ENCODE results near the gene LEFTY1.
A peak's percentile ranks its signal among the peaks of the same experiment; 100 is the strongest.
"Not testable (repeated sequence)": the region's sequence is repeated elsewhere in the genome, so short reads cannot be mapped to it uniquely, and the experiment has no call there.

The LEFTY1 gene

DNA sequence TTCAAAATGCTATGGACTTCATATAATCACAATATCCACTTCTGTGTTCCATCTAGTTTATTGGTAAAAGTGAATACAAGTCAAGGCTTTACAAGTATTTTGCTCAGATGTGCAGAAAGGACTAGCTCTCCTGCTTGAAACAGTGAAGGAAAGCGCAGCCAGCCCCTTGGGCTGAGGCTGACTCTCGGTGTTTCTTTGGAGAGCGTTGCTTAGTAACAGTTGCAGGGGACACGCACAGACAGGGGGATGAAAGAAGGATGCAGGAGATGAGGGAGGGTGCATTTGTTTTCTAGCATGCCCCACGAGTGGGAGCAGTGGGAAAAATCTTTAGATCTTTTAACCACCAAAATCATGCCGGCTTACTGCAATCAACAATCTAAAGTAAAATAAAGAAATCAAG is 26.0 kb upstream of the LEFTY1 start:
- no peak for DNase-seq

DNA sequence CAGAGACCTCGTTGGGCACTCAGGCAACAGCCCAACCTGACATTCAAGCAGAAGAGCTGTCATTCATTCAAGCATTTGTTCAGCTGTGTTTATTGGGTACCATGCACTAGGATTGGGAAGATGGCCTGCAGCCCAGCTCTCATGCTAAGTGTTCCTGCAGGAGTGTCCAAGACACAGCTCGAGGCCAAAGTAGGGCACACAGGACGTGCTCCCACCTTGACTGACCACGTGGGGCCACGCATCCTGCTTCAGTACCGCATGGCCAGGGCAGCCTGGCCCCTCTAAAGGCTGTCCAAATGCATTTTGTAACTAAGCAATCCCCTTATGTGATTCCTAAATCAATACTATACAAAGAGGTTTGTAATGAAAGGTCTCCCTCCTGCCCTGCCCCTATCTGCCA is 25.4 kb upstream of the LEFTY1 start:
- no peak for DNase-seq

DNA sequence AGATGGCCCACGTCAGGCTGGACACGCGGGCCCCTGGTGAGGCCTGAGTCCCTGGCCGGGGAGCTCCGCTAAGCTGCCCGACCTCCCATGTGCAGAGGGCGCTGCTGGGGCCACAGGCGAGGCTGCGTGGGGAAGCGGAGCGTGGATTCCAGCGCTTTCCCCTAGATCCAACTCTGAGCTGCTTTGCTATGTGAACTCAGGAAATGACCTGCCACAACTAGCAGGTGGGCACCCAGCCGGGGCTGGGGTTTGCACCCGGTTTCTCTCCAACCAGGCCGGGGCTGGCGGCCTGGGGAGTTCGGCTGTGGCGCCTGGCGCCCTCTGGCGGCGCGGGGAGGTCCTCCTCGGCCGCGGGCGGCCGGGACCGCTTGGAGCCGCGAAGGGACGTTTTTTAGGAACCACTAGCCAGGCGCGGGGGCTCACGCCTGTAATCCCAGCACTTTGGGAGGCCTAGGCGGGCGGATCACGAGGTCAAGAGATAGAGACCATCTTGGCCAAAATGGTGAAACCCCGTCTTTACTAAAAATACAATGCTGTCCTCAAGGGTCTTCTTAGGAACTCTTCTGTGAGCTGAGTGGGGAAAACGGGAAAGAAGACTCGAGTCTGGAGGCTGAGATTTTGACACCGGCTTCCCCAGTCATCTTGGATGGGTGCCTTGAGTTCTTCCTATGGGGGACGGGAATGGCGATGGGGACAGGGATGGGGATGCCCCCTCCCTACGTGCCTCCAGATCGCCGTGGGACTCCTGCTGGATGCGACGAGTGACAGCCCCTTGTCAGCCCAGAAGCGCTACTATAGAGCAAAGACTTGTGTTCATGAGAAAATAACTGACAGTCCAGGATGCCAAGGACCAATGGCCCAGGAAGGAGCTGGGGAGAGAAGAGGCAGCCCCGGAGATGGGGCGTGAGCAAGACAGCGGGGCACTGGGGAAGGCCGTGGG is 22.5 kb upstream of the LEFTY1 start:
- peak; percentile 52 to 73 (median 57) for DNase-seq

DNA sequence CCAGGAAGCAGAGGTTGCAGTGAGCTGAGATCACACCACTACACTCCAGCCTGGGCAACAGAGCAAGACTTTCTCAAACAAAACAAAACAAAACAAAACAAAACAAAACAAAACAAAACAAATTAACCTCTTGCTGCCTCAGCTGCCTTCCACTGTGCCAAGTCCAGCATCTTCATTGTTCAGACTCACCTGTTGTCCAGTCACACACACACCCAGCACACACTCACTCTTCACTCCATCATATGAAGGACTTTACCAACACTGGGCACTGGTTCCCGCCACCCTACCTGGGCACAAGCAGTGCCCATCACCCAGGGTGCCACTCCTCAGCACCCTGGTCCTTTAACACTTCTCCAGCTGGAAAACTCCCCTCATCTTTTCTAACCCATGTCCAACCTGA is 20.5 kb upstream of the LEFTY1 start:
- DNase-seq, result no peak

DNA sequence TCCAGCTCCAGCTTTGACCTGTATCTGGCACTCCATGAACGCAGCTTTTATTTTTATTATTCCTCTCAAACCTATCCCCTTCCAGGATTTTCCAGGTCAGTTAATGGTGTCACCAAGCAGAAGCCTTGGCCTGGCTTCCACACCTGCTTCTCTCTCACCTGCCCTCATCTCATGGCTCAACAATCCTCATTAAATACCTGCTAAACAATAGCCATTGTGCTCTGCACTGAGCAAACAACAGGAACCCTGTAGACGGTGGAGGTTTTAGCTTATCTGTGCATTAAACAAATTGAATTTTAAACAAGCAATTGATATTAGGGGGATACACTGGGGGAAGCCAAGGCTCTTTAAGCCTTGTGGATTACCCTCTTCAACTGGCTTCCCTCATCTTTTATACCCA is 19.8 kb upstream of the LEFTY1 start:
- DNase-seq, result no peak

DNA sequence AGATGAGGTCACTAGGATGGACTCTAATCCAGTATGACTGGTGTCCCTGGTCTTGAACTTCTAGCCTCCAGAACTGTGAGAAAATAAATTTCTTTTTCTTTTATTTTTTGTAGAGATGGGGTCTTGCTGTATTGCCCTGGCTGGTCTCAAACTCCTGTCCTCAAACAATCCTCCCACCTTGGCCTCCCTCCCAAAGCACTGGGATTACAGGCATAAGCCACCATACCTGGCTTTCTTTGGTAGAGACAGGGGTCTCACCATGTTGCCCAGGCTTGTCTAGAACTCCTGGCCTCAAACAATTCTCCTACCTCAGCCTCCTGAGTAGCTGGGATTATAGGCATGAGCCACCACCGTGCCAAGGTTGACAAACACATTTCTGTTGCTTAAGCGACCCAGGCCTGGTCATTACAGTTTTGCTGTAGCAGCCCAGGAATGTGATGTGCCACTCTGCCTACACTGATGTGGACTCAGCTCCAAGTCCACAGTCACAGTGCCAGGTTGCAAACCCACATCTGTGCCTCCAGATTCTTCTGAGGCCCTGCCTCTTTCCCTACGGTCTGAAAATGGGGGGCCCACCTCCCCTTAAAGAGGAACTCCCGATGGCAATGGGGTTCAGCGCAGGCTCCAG is 19.2 kb upstream of the LEFTY1 start:
- no peak for DNase-seq

DNA sequence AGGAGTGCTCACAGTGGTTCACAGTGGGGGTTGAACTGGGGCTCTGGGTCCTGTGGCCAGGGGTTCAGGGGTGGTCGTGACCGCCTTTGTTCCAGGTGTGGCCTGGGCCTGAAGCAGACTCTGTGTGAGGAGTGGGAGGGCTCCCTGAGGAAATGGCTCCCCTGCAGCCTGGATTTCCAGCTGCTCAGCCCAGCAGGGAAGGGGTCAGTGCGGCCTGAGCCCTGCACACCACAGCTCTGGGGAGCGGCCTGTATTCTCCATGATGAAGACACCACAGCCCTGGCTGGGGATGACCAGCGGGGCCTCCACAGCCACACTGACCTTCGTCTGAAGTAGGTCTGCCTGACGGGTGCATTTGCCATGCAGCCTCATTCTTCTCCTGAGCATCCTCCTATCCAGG is 18.4 kb upstream of the LEFTY1 start:
- no peak for DNase-seq

DNA sequence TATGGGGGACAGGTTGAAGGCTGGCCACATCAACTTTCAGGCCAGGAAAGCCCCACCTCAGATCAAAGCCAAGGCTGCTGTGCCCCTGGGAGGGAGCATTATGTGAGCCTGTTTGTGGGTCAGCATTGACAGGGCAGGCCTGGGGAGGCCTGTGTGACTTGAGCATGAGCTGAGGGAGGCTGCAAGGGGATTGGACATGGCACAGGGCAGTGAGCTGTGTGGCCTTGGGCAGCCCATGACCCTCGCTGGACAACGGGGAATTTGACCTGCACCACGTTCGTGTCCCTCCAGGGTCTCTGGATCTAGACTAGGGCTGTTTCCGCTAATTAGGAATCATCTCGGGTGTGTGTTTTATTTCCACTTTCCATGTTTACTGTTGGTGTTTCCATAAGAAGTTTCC is 17.5 kb upstream of the LEFTY1 start:
- DNase-seq, result no peak

DNA sequence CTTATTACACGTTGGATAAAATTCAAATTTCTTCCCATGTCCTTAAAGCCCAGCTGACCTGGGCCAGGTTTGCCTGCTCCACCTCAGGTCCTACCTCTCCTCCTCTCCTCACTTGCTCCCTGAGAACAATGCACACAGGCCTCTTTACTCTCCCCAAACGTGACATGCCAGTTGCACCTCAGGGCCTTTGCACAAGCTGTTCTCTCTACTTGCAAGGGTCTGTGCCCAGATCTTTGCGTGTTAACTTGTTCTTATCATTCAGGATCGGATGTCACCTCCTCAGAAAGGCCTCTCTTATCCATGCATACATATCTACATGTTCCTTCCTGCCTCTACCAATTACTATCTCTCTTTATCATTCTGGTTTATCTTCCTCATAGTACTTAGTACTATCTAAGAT is 14.7 kb upstream of the LEFTY1 start:
- DNase-seq, result no peak

DNA sequence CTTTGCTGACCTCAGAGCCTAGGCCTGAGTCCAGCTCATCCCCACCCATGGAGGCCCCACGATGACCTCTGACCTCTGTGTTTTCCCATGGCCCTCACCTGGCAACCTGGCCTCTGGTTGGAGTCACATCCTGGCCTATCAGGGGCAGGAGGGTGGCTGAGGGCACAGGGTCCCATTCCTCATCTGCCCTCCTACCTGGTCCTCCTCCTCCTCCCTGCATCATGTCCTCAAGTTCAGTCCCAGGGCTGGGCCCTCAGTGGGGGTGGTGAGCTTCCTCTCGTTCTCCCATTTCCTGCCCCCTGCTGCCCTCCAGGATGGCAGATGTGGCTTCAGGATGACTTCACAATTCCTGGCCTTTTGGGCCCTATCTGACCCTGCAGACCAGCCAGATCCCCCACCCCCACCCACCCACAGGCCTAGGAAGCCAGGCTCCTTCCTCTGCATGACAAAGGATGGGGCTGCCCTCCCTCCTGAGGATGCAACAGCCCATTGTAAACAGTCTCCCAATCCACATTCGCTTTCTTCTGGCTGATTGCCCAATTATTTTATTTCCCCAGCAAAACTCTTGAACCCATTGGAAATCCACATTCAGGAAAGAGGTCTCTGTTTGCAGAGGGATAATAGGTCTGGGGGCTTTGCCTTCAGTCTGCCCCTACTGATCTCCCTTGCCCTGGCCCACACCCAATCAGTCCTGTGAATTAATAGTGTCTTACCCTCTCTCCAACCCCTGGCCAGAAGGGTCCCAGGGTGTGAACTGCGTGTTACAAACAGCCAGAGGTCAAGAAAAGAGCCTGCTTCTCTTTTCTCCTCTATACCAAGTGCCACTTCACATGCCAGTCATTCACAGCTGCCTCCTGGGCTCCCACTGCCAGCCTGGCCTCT is 10.3 kb upstream of the LEFTY1 start:
- DNase-seq, result no peak

DNA sequence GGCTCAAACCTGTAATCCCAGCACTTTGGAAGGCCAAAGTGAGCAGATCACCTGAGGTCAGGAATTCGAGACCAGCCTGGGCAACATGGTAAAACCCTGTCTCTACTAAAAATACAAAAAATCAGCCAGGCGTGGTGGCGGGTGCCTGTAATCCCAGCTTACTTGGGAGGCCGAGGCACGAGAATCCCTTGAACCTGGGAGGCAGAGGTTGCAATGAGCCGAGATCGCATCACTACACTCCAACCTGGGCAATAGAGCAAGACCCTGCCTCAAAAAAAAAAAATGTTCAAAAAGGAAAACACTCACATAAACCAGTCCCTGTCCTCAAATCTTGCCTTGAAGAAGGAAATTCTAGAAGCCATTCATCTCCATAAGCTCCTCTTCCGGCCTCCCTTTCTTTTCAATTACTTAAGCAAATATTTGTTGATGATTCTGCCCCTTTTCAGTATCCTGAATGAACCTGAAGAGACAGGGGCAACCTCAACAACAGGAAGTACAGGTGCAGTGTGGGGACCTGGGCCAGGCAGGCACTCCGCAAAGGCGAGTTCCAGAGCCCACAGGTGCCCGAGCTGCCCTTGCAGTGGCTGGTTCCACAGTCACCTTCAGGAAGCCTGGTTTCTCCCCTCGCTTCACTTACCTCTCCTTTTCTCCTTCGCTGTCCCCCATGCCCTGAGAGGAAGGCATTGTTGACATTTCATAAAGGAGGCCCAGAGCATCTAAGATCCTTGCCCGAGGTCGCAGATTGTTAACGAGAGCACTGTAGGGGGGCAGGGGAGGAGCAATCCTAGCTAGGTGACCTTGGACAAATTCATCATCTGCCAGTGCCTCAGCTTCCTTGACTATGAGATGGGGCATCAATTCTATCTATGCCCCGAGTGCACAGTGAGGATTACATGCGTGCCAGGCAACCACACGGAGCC is 8.9 kb upstream of the LEFTY1 start:
- DNase-seq, result peak in 2 of 5 donors; percentile 13 to 31

DNA sequence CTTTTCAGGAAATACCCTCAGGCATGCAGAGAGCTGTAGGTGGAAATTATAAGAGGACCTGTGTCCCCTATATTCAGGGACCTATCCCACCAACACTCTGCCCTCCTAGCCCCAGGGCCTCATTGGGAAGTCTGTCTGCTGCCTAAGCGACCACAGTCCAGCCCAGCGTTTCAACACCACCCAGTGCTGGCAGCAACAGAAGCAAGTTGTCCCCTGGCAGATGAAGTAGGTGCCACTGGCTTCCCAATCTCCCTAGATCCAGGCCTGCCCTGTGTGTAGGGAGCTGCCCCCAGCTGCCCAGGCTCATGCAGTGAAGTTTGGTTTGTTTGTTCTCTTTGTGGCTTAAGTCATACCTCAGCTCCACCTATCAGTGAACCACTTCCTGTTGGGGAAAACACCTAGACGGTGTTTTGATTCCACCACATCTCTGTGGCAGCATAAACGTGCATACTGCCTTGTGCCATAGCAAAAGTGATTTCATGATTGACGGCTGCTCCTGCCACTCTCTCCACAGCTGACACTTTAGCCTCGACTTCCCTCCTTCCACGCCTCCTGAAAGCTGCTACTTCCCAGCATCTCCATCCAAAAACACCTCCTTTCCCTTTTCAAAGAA is 8.1 kb upstream of the LEFTY1 start:
- DNase-seq, result peak; percentile 31 to 92 (median 67)

DNA sequence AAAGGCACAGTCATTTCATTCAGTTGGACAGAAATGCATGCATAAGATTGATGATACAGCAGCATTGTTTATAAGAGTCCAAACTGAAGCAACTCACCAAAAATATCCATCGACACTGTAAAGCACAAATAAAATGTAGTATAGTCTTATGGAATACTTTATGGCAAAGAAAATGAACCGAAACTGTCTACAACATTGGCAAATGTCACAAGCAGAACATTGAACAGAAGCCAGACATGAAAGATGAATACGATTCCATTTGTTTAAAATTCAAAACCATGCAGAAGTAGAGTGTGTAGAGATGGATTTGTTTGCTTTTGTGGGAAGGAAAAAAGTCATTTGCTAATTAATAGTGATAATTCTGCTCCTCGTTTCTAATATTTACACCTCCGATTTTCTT is 7.5 kb upstream of the LEFTY1 start:
- DNase-seq, result no peak

DNA sequence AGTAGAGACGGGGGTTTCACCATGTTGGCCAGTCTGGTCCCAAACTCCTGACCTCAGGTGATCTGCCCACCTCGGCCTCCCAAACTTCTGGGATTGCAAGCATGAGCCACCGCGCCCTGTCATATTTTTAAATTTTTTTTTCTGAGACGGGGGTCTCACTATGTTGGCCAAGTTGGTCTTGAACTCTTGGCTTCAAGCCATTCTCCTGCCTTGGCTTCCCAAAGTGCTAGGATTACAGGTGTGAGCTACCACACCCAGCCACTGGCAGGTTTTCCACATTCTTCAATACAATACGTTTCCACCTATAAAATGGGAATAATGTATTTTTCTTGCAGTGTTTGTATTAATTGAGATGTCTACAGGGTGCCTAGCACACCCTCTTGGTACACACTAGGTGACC is 3.4 kb upstream of the LEFTY1 start:
- no peak for DNase-seq

DNA sequence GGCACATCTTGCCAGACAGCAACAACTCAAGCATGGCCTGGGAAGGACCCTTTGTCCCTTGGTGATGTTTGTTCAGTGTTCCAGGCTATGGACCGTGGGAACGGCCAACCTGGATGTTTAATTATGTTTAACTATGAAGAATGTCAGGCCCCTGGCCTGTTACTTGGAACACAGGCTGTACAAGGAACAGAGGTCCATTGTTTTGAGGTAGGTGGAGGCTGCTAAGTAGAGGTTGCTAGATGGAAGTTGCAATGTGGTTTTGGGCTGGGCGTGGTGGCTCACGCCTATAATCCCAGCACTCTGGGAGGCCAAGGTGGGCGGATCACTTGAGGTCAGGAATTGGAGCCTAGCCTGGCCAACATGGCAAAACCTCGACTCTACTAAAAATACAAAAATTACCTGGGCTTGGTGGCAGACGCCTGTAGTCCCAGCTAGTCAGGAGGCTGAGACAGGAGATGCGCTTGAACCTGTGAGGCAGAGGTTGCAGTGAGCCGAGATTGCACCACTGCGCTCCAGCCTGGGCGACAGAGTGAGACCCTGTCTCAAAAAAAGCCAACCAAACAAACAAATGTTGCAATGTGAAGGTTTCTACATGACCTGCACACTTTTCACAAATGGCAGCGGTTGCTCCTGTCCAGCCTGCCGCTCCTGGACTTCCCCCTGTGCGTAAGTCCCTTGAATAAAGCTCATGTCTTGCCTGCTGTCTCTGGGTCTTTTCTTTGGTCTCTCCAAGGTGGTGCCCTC is 2.5 kb upstream of the LEFTY1 start:
- DNase-seq, result no peak

DNA sequence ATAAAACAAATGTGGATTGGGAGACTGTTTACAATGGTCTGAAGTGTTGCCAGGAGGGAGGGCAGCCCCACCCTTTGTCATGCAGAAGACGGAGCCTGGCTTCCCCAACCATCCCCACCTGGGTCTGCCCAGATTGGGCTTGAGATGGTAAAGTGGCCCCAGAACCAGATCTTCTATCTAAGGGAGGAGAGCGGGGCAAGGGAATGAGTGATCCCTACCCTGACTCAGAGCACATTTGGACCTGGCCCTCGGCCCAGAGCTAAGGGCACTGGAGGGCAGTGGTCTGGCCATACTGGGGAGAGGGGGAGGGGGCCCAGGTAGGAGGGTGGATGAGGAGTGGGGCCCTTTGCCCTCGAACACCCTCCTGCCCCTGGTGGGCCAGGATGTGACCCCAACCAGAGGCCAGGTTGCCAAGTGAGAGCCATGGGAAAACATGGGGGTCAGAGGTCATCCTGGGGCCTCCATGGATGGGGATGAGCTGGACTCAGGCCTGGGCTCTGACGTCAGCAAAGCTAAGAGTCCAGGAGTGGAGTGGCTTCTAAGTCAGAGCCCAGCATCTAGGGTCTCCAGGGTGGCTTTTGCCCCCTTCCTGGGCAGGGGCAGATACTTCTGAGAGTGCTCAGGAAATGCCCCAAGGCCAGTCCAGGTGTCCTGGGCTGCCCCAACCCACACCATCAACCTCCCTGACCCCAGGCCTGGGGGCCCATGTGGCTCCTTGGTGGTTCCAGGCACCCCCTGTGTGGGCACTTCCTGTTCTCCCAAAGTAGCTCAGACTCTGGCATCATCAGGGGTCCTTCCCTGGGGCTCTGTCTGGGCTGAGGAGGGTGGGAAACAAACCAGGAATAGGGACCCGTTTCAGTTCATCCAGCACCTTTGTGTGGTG is 1.6 kb upstream of the LEFTY1 start:
- no peak for DNase-seq

DNA sequence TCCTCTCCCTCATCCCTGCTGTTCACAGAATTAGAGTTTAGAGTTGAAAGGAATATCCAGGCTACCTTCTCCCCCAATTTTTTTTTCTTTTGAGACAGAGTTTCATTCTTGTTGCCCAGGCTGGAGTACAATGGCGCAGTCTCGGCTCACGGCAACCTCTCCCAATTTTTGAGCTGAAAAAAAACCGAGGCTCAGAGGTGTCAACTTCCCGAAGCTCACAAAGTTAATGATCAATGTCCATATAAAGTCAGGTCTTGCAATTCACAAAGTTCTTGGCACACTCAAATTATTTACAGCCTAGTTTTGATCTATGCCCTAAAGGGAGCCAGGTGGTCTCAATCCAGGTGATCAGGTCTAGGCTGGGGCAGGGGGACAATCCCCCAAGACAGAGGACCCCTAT is 797 bp upstream of the LEFTY1 start:
- no peak for DNase-seq

DNA sequence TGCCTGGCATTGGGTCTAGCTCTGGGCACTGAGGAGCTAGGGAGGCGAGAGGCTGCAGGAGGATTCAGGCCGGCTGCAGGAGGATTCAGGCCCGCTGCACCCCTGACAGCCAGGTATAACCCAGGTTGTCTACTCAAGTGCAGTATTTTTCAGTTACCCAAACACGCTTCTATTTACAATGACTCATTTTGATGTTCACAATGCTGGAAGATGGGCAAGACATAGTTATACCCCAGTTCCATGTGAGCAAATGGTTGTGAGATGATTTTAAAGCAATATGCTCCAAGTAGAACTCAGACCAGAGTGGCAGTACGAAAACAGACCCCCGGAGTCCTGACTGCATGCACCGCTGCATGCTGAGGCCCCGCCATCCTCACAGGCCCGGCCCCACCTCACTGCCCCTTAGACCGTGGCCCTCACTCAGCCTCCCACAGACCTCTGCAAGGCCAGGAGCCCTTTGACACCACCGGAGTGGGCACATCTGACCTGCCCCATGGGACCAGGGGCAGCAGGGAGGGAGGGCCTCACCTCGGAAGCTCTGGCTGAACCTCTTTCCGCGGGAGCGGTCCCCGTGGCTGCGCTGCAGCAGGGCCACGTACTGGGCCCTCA is 553 bp downstream of the LEFTY1 start:
- no peak for DNase-seq

DNA sequence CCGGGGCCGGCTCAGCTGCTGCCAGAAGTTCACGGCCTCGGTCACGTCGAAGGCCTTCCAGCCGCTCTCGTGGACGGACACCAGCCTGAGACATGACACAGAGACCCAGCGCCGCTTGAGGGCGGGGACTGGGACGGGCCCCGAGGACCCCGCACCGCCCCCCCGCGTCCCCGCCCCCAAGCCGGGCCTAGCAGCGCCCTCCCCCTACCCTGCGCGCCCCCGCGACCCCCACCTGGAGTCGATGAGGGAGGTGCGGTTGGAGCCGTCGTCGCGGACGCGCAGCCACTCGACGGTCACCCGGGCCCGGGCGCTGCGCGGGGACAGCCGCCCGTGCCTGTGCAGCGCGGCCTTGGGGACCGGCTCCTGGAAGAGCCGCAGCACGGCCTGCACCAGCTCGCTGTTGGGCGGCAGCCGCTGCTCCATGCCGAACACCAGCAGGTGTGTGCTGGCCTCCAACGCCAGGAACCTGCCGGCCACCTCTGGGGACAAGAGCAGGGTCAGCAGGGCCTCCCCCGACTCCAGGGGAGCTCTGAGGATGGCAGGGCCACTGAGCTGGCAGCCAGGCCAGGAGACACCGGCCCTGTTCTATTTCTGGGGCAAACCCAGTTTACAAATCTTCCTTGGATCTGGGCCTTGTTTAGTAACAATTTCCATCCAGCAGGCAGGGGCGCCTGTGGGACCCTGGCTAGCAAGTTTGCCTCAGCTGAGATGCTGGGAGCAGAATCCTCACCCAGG is 1.2 kb downstream of the LEFTY1 start:
- not testable (repeated sequence) for DNase-seq
